ENCODE measurements around the gene TUSC7. TPM values are rescaled to one million over a fixed set of nuclear protein-coding genes. Genes with fewer than 3 reads are reported as not detected.

TUSC7 gene
- total RNA-seq, 1 experiment from 2014 or later, result not detected

DNA sequence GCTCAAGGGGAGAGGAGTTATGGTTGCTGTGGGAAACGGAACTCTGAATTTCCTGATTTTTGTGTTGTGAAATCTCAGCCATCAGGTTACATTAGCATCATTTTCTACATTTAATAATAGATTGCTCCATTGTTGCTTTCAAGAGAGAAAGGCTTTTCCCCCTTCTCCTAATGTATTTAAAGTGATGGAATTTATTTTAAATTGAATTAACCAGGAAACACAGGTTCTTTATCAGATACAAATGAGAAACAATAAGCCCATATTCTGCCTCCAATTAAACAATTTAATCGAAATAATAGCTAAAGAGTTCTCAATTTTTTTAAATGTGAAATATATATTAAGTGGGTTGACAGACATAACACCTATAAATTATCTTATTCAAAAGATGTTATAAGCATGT, 30.1 kb downstream of the TUSC7 start:
- Mint-ChIP-seq H3K9me3 (ENCODE audit: low read depth, unreplicated experiment) (peaks cover 3% of the 10 kb centered on the region), H3K36me3 (ENCODE audit: insufficient read depth, unreplicated experiment) (no peaks in the 10 kb centered on the region), H3K4me3 (ENCODE audit: low read depth, unreplicated experiment) (no peak overlapping the region), H3K27me3 (ENCODE audit: unreplicated experiment) (peaks cover 63% of the 10 kb centered on the region), H3K27ac (ENCODE audit: unreplicated experiment) (no peak overlapping the region), H3K4me1 (ENCODE audit: low read depth, unreplicated experiment) (no peaks in the 10 kb centered on the region)
- CTCF ChIA-PET, result no interaction called here
- intact Hi-C loops (cut with micrococcal nuclease; ENCODE audit: unreplicated experiment), result no loop called here
- TF ChIP-seq, protein P1, sequence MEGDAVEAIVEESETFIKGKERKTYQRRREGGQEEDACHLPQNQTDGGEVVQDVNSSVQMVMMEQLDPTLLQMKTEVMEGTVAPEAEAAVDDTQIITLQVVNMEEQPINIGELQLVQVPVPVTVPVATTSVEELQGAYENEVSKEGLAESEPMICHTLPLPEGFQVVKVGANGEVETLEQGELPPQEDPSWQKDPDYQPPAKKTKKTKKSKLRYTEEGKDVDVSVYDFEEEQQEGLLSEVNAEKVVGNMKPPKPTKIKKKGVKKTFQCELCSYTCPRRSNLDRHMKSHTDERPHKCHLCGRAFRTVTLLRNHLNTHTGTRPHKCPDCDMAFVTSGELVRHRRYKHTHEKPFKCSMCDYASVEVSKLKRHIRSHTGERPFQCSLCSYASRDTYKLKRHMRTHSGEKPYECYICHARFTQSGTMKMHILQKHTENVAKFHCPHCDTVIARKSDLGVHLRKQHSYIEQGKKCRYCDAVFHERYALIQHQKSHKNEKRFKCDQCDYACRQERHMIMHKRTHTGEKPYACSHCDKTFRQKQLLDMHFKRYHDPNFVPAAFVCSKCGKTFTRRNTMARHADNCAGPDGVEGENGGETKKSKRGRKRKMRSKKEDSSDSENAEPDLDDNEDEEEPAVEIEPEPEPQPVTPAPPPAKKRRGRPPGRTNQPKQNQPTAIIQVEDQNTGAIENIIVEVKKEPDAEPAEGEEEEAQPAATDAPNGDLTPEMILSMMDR (IDR thresholded peaks at IDR 0.05; ENCODE audit: unreplicated experiment), result no peak
- no peak for DNase-seq
- no TSS peak for BruUV-seq (replicated peaks)

GRCh38 chr3:116740293-116740692, 30.7 kb downstream of the TUSC7 start:
- no peaks in the 10 kb centered on the region for H3K4me1 Mint-ChIP-seq (ENCODE audit: low read depth, unreplicated experiment)
- peaks cover 3% of the 10 kb centered on the region for H3K9me3 Mint-ChIP-seq (ENCODE audit: low read depth, unreplicated experiment)
- intact Hi-C loops (cut with micrococcal nuclease; ENCODE audit: unreplicated experiment), result no loop called here
- no peak overlapping the region for H3K27ac Mint-ChIP-seq (ENCODE audit: unreplicated experiment)
- no peak for DNase-seq
- H3K4me3 Mint-ChIP-seq (ENCODE audit: low read depth, unreplicated experiment), result no peak overlapping the region
- H3K36me3 Mint-ChIP-seq (ENCODE audit: insufficient read depth, unreplicated experiment), result no peaks in the 10 kb centered on the region
- TF ChIP-seq, protein P1 (IDR thresholded peaks at IDR 0.05; ENCODE audit: unreplicated experiment), result no peak
- H3K27me3 Mint-ChIP-seq (ENCODE audit: unreplicated experiment), result peaks cover 67% of the 10 kb centered on the region
- CTCF ChIA-PET, result no interaction called here
- no TSS peak for BruUV-seq (replicated peaks)

GRCh38 chr3:116741467-116741866, 31.9 kb downstream of the TUSC7 start:
- Mint-ChIP-seq H3K4me3 (ENCODE audit: low read depth, unreplicated experiment) (no peak overlapping the region), H3K4me1 (ENCODE audit: low read depth, unreplicated experiment) (no peaks in the 10 kb centered on the region), H3K36me3 (ENCODE audit: insufficient read depth, unreplicated experiment) (no peaks in the 10 kb centered on the region), H3K27me3 (ENCODE audit: unreplicated experiment) (peaks cover 68% of the 10 kb centered on the region), H3K9me3 (ENCODE audit: low read depth, unreplicated experiment) (no peaks in the 10 kb centered on the region), H3K27ac (ENCODE audit: unreplicated experiment) (no peak overlapping the region)
- CTCF ChIA-PET, result no interaction called here
- BruUV-seq (replicated peaks), result no TSS peak
- no peak for DNase-seq
- intact Hi-C loops (cut with micrococcal nuclease; ENCODE audit: unreplicated experiment), result no loop called here
- TF ChIP-seq, protein P1 (IDR thresholded peaks at IDR 0.05; ENCODE audit: unreplicated experiment), result no peak

- no TSS peak for BruUV-seq (replicated peaks)
- CTCF ChIA-PET, result no interaction called here
- Mint-ChIP-seq H3K36me3 (ENCODE audit: insufficient read depth, unreplicated experiment) (no peaks in the 10 kb centered on the region), H3K9me3 (ENCODE audit: low read depth, unreplicated experiment) (no peaks in the 10 kb centered on the region), H3K4me3 (ENCODE audit: low read depth, unreplicated experiment) (no peak overlapping the region), H3K27ac (ENCODE audit: unreplicated experiment) (no peak overlapping the region), H3K4me1 (ENCODE audit: low read depth, unreplicated experiment) (no peaks in the 10 kb centered on the region), H3K27me3 (ENCODE audit: unreplicated experiment) (peaks cover 61% of the 10 kb centered on the region)
- DNase-seq, result no peak
- intact Hi-C loops (cut with micrococcal nuclease; ENCODE audit: unreplicated experiment), result no loop called here
- TF ChIP-seq, protein P1 (IDR thresholded peaks at IDR 0.05; ENCODE audit: unreplicated experiment), result no peak
These were observed 33.5 kb downstream of the TUSC7 start for GRCh38 chr3:116743062-116743461.
